ENCODE measurements around the gene UTS2.

GRCh38 chr1:7845761-7846160 is 7.1 kb downstream of the UTS2 start:
- TF ChIP-seq POLR2A (IDR thresholded peaks at IDR 0.05; ENCODE audit: low read length) = no peak
- TF ChIP-seq GATA1 (IDR thresholded peaks at IDR 0.05; ENCODE audit: low read depth, low read length) = no peak
